GM19395 (cell line): ENCODE measurements around the gene CPB2.

Experiments
- ATAC-seq: cut with Tn5 transposase; IDR thresholded peaks from one replicate; pipeline ENCODE4 v1.9.1; 2021; ENCODE audit warnings: mild to moderate bottlenecking, moderate library complexity; ENCODE audit not compliant: unreplicated experiment

Gene CPB2

DNA sequence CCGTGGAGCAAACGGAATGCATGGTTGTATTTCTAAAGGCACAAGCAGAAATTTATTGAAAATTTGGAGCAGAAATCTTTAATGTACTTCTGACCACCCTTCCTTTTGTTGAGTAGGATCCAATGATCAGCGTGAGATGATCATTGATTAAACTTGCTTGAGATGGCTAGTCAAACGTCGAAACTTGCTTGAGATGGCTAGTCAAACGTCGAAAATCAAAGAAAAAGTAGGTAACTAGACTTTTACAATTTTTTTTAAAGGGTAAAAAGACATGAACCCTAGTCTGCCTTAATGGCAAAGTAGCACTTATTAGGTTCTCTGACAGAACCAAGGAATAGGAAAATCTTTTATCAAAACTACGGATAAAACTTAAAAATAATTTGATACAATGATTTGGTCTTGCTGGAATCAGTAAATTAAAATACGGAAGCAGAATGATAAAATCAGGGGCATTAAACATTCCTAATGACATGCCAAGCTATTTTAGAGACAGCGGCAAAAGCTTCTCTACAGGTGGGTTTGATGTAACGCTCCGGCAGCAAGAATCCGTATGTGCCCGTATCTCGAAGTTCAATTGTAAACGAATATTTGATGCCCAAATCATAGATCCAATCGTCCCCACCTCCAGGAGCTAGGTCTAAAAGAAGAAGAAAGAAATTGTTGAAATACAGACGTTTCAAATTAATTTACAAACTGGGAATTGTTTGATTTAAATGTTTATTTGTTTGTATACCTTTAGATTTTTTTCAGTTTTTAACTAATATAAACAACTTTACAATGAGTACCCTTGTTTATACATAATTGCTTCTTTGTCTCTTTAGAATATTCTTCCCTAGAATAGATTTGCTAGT is 51.4 kb downstream of the CPB2 start:
- no peak for ATAC-seq

DNA sequence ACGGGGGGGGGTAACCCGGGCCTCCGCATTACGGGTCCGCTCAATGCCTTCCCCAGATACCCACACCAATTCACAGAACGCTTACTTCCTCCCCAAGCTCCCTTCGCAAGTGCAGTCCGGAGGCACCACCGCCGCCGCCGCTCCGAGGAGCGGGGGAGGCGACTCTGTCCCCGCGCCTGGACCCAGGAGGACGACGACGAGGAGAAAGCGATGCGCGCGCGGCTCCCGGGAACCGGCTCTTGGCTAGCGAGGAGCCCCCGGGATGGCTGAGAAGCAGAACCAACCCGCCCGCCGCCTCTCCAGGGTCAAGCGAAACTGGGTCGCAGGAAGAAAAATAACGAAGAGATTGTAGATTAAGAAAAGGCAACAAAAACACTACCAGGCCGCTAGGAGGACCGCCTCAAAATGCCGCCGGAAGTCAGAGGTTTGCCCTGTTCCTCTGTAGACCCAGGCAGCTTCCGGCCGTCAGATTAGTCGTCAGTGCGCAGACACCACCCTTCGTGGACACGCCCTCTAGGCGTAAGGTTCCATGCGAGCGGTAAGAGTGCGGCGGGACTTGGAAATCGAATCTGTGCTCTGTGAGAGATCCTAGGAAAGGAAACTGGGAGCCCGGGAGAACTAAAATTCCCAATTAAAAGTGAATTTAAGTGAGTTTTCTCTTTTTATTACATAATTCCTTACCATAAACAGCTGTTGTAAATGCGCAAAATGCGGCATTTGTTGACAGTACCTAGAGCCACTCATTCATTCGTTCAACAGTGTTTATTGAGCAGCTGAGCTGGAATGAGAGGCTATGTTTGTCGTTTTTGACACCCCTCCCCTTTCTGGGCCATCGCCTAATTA is 52.3 kb downstream of the CPB2 start, which contains the start of gene ZC3H13:
Gene ZC3H13 (minus strand): TSS at position 428 of the 843 bp plus-strand sequence. CDS start 7,239 bp downstream, outside the sequence.
- peak; percentile 100 for ATAC-seq

DNA sequence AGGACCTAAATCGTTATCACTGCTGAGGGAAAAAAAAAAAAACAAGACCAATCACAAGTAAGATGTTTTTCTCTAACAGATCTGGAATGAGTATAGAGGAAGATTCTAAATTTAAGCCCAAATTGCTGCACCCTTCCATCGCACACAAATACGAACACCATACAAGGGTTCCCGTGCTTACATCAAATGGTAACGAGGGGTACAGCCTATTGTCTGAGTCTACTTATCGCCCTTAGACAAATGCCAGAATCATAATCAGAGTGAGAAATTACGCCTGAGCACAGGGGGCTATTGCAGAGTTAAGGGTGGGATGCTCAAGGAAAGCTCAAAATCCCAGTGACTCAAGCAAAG is 52.9 kb downstream of the CPB2 start:
- no peak for ATAC-seq

GRCh38 chr13:46050771-46051170 is 54.1 kb downstream of the CPB2 start:
- no peak for ATAC-seq

GRCh38 chr13:46045424-46045823 is 59.4 kb downstream of the CPB2 start:
- ATAC-seq = no peak

GRCh38 chr13:46043647-46044046 is 61.2 kb downstream of the CPB2 start:
- ATAC-seq = no peak

DNA sequence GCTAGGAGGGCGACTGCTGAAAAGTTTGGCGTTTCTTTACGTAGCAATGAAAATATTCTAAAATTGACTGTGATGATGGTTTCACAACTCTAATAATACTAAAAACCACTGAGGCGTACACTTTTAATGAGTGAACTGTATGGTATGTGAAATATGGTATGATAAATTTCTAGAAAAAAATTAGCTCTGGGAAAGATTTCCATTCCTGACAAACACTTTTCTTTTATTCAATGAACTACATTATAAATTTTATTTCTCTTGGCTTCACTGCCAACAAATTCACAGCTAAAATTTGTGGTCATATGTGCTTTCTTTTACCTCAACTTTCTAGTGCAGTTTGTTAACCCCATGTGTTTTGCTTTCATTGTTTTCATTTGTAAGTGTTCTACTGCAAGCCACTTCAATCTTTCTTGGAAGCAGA is 63.4 kb downstream of the CPB2 start:
- ATAC-seq = no peak

GRCh38 chr13:46040763-46041162 is 64.1 kb downstream of the CPB2 start:
- no peak for ATAC-seq

GRCh38 chr13:46039411-46040182 is 65.2 kb downstream of the CPB2 start:
- no peak for ATAC-seq

DNA sequence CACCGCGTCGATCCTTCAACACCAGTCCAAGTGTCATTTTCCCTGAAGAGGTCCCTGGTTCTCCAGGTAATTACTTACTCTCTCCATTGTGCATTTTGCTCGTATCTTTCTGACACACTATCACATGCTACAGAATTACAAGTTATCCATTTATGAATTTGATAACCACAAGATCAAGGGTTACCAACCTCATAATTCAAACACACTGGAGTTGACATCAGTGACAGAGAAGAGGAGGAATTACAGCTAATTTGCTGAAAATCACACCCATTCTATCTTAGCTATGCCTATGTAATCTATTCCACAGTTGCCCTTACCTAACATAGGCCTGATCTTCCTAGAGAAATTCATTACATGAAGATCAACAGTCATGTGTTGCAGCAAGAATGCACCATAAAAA is 66.5 kb downstream of the CPB2 start:
- no peak for ATAC-seq

- no peak for ATAC-seq
Measured at GRCh38 chr13:46035066-46035465, 69.8 kb downstream of the CPB2 start.

- ATAC-seq = no peak
Measured at GRCh38 chr13:46032341-46032740, 72.5 kb downstream of the CPB2 start.

- no peak for ATAC-seq
Measured at GRCh38 chr13:46031581-46032263, 73.1 kb downstream of the CPB2 start.

GRCh38 chr13:46025157-46025556 is 79.7 kb downstream of the CPB2 start:
- no peak for ATAC-seq

DNA sequence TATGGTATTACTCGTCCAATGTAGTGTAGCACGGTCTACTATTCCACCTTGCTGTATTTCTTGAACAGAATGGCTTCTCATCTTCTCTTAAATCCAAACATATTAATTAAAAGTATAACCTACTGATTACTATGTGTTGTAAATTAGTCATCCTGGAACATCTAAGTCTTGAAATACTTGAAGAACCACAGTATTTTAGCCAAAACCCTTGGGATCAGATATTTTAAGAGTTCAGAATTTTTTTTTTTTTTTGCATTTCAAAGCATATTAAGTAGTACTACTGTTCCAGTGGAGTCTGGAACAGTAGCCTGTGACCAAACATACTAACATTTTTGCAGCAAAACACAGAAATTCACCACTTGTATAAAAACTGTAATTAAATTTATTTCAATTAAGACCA is 82.4 kb downstream of the CPB2 start:
- no peak for ATAC-seq

GRCh38 chr13:46016216-46016615 is 88.6 kb downstream of the CPB2 start:
- no peak for ATAC-seq

DNA sequence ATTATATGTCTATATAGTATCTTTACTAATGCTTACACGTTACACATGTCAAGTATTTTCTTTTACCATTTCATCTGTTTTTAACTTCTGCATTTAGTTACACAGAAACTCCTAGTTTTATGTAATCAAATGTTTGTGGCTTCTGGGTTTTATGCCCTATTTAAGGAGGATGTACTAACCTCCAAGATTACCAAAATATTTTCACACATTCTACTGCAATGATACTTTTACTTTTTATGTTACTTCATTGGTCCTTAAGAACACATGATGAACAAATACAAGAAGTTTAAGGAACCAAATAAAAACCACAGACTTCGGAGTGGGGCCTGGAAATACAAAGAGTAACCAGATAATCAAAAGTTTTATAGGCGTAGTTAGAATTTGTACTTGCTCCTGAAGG is 89.5 kb downstream of the CPB2 start:
- no peak for ATAC-seq

DNA sequence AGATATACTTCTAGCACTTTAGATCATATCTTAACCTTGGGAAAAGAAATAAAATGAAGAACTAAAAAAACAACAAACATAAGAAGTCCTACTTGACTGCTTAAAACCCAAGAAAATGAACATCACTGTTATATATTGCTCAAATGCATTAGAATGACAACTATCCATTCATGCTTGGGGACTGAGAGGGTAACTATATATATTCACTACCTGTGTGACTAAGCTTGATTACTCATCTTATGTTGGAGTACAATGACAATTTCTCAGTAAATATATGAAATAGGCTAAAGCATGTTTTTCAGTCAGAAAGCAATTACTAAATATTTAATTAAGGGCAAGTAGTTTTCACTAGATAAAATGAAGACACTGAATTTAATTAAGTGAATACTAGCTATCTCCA is 92.4 kb downstream of the CPB2 start:
- no peak for ATAC-seq

DNA sequence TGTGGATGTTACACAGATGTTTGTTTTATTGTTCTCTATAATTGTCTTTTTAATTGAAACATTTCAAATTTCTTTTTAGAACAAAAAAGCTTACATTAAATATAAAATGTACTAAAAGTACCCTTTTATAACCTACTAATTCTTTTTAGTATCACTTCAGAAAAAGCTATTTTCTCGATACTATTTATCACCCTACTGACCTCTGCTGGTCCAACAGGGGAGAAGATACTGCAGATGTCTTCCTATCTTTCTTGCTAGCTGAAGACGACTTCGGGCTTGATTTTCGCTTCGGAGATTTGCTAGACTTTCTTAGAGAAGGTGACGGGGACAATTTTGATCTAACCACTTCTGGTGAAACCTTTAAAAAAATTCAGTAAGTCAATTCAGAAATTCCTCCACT is 94.7 kb downstream of the CPB2 start:
- no peak for ATAC-seq

DNA sequence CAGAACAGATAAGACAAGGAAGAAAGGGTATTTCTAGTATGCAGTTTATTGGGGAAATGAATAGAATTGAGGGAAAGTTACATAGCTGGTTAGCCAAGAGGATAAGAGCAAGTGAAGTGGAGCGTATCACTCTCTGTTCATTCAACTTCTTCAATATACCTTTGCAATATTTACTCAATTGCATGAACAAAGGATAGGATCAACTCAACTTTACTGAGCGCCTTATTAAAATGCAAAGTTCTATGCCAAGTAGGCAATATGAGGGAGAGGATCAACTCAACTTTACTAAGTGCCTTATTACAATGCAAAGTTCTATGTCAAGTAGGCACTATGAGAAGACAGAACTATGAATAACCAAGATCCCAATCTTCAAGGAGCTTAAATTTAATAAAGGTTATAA is 96.2 kb downstream of the CPB2 start:
- no peak for ATAC-seq
